H4 (cell line): ENCODE results near the gene NANOS1. TPM values are rescaled to one million over a fixed set of nuclear protein-coding genes. Genes with fewer than 3 reads are reported as not detected.

Source experiments
- DNase-seq: peaks from one replicate; pipeline ENCODE4 v3.0.0-alpha.2; 2015; ENCODE audit warnings: low spot score
- total RNA-seq: library from RNA; depleted of rRNA; stranded (reverse); fragments of >200 nt; shearing (Covaris generic); gene quantifications from 2 replicates; pipeline ENCODE4 v1.2.3, GENCODE V29; 2014; rRNA removed

The NANOS1 gene, protein sequence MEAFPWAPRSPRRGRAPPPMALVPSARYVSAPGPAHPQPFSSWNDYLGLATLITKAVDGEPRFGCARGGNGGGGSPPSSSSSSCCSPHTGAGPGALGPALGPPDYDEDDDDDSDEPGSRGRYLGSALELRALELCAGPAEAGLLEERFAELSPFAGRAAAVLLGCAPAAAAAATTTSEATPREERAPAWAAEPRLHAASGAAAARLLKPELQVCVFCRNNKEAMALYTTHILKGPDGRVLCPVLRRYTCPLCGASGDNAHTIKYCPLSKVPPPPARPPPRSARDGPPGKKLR
- 4.7 and 6.7 TPM in 2 replicates for total RNA-seq

DNA sequence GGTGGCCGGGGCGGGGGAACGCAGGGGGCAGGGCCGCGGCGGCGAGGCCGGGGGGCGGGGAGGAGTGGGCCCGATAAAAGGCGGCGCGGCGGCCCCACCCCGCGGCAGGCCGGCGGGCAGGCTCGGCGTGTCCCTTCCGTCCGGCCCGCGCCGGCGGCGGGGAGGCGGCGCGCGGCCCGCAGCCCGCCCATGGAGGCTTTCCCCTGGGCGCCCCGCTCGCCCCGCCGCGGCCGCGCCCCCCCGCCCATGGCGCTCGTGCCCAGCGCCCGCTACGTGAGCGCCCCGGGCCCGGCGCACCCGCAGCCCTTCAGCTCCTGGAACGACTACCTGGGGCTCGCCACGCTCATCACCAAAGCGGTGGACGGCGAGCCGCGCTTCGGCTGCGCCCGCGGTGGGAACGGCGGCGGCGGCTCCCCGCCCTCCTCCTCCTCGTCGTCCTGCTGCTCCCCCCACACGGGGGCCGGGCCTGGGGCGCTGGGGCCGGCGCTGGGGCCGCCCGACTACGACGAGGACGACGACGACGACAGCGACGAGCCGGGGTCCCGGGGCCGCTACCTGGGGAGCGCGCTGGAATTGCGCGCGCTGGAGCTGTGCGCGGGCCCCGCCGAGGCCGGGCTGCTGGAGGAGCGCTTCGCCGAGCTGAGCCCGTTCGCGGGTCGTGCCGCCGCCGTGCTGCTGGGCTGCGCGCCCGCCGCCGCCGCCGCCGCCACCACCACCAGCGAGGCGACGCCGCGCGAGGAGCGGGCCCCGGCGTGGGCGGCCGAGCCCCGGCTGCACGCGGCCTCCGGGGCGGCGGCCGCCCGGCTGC lies at the start of gene NANOS1:
Gene NANOS1 (plus strand): TSS at position 102 of the 808 bp plus-strand sequence. CDS start 88 bp downstream, at position 190.
- DNase-seq, result no peak

DNA sequence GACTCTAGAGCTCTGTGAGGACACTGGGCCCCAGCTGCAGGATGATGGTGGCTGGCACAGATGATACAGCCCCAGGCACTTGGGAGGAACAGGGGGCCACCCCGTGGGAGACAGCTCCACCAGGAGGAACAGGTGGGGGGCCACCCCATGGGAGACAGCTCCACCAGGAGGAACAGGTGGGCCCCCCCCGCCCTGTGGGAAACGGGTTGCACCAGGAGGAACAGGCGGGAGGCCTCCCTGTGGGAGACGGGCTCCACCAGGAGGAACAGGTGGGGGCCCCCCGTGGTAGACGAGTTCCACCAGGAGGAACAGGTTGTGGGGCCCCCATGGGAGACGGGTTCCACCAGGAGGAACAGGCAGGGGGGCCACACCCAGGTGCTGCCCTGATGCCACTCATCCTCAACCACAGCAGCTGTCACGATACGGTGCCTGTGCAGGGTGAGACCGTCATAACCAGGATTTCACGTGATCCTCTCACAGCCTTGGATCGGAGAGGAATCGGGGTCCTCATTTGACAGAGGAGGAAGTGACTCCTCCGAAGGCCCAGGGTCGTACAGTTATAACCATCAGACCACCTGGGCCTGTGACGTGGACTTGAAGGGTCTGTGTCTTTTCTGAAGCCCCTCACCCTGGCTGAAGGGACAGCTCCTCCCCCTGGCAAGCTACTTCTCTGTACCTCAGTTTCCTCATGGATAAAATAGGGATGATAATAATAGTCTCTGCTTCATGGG lies 49.2 kb upstream of the NANOS1 start:
- DNase-seq, result no peak

DNA sequence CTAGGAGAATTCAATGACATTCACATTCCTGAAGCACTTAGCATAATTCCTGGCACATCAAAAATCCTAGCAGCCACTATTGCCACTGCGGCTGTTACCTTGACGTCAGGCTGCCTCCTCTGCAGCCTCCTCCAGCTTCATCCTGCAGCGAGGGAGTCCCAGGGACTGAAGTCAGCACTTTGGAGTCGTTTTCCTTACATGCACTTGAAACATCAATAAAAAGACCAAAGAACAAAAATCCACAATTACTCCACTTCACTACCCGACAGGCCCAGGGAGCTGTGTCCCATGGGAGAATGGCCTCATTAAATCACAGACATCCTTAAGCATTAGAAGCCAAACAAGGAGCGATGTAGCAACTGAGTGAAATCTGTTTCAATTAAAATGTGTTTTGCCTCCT lies 48.6 kb upstream of the NANOS1 start:
- DNase-seq, result no peak

DNA sequence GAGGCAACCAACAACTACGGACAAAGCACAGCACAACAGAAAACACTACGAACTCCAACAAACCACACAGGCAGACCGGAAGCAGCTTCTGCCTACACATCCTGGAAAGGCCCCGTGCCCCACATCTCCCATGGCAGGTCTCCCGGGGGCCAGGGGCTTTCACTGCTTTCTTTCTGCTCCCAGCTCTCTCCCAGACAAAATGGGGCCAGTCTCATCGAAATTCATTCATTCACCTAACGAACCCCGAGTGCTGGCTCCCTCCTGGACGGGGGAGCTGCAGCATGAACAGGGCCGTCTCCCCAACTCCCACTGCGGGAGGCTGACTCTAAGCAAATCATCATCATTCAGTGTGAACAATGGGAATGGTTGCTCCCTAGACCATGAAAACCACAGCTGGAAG lies 47.6 kb upstream of the NANOS1 start:
- DNase-seq, result no peak

DNA sequence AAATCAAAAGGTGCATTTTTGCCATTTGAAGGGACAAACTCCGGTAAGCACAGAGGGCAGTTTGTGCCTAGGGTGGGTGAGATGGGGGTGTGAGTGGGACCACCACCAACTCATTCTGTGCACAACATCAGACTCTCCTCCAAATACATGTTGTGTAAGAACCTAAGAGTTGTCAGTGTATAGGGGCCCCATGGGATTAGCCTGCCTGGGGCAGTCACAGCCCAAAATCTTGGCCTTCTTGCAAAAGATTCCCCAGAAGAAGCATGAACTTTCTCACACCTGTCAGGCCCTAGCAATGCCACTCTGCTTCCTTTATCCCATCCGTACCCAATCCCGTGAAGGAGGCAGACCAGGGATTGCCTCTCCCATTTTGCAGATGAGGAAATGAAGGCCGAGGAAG lies 47.1 kb upstream of the NANOS1 start:
- DNase-seq, result no peak

DNA sequence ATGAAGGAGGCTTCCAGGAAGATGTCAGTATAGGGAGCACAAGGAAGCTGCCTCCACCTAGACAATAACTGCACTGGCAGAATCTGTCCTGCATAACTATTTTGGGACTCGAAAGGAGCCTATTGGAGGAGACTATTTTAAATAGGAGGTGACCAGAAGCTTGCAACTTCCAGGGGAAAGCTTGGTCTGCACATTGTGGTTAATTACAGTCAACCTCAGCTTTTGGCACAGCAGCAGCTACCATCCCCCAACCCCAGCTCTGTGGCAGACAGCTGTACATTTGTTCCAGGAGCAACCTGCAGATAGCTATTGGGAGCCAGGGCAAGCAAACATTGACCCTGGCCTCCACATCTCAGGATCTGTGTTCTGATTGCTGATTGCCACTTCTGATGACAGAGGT lies 46.3 kb upstream of the NANOS1 start:
- DNase-seq, result peak; percentile 69

DNA sequence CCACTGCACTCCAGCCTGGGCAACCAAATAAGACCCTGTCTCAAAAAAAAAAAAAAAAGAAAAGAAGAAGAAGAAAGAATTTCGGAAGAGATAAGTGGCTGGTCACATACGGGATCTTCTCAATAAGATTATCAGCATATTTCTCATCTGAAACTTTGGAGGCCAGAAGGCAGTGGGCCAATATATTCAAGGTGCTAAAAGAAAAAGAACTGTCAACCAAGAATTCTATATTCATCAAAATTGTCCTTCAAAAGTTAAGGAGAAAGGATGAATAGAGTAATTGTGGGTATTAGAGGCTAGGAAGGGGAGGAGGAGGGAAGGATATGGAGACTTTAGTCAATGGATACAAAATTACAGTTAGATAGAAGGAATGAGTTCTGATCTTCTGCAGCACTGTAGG lies 43.9 kb upstream of the NANOS1 start:
- no peak for DNase-seq

DNA sequence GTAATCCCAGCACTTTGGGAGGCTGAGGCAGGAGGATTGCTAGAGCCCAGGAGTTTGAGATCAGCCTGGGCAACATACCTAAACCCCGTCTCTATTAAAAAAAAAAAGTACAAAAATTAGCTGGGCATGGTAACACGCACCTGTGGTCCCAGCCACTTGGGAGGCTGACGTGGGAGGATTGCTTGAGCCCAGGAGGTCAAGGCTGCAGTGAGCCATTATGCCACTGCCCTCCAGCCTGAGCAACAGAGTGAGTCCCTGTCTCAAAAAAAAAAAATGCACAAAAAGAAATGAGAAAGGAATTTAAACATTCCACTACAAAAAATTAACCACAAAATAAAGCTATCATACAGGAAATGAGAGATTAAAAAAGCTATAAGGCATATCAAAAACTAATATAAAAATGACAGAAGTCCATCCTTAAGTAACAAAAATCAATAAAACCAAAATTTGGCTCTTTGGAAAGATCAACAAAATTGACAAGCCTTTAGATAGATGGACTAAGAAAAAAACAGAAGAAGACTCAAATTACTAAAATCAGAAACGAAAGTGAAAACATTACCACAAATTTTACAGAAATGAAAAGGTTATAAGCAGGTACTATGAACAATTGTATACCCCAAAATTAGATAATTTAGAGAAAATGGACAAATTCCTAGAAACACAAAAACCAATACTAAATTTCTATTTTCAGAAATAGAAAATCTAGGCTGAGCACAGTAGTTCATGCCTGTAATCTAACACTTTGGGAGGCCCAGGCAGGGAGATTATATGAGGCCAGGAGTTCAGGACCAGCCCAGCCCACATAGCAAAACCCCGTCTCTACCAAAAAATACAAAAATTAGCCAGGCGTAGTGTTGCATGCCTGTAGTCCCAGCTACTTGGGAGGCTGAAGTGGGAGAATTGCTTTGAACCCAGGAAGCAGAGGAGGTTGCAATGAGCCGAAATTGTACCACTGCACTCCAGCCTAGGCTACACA lies 42.4 kb upstream of the NANOS1 start:
- no peak for DNase-seq

DNA sequence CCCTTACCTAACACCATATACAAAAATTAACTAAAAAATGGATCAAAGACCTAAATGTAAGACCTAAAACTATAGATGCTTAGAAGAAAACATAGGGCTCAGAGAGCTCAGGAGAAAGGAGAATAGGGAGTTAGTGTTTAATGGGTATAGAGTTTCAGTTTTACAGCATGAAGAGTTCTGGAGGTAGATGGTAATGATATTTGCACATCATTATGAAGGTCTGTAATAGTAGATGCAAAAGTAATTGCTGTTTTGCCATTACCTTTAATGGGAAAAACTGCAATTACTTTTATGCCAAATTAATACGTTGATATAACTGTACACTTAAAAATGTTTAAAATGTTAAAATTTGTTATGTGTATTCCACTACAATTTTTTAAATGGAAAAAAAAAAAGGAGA lies 39.2 kb upstream of the NANOS1 start:
- DNase-seq, result no peak

DNA sequence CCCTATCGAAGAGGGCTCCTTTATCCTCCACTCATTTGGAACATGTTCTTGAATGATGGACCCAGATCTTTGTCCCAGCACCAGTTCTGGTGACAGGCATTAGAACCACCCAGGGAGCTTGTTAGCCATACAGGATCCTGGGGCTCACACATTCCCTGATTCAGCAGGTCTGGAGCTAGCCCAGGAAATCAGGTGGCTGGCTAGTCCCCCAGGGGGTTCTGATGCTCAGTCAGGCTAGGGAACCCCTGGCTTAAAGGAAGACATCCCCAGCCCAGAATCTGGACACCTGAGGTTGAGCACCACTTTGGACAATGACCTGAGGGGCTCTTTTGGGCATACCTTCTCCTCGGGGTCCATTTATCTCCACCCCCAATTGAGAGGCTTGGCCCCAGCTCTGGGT lies 37.0 kb upstream of the NANOS1 start:
- DNase-seq, result no peak

DNA sequence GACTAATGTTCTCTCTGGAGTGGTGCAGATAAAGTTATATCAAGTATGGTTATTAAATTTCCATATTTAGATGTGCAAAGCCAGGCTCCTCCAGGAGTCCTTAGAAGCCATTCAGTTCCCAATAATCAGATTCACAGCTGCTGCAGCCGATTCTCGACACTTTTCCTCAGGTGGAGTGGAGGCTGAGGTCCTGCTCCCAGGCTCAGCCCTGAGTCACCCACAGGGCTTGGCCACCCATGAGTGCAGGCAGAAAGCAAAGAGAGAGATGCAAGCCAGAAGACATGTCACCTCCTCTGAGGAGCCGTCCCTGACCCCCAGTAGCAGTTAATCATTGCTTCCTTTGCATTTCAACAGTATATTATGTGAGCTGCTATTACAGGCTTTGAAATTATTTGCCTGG lies 36.3 kb upstream of the NANOS1 start:
- no peak for DNase-seq

DNA sequence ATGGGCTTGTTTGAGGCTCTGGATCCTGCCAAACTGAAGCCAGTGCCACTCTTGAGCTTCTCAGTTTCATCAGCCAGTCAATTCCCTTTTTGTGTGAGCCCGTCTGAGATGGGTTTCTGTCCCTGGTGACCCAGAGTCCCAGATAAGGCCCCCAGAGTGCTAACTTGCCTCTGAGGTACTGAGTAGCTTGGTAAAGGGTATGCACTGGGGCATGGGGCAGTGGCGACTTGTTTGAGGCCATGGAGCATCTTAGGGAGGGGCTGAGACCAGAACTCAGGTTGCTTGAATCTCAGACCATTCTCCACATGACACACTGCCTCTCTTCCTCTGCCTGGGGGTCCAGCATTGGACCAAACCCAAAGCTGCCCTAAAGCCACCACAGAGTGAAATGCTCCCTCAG lies 35.2 kb upstream of the NANOS1 start:
- no peak for DNase-seq

DNA sequence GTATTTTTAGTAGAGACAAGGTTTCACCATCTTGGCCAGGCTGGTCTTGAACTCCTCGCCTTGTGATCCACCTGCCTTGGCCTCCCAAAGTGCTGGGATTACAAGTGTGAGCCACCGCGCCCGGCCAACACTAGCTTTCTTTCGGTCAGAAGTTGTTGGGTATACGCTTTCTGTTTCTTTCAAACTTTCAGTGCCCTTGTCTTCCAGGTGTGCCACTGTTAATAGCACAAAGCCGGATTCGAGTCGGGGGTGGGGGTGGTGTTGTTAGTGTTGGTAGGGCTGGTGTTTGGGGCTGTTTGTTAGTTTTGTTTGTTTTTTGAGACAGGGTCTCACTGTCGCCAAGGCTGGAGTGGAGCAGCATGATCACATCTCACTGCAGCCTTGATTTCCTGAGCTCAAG lies 33.8 kb upstream of the NANOS1 start:
- no peak for DNase-seq

DNA sequence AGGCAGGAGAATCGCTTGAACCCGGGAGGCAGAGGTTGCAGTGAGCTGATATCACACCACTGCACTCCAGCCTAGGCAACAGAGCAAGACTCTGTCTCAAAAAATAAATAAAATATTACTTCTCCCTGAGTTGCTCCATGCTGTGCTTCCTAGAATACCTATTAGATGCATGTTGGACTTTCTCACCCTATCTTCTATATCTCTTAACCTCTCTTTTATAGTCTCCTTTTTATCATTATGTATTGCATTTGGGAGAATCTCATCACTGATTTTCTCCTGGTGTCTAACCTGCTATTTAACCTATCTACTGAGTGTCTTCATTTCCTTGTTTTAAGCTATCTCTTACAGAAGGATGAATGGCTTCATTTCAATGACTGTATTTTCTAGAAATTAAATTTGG lies 32.1 kb upstream of the NANOS1 start:
- no peak for DNase-seq

DNA sequence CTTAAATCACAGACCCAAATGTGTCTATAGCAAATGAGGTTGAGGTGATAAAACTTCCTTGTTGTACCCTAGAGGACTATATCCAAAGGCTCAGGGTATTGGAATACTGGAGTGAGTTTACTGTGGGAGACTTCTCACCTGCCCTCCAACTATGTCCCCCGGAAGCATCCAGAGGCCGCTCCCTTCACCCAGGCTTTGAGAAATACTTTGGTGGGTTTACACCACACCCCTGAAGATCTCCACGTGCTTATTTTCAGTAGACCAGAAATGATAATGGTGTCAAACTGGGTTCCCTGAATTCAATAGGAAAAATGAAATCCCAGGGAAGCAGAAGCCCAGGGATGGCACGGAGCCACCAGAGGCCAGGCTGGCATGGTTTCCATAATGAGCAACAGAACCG lies 31.3 kb upstream of the NANOS1 start:
- DNase-seq, result no peak

DNA sequence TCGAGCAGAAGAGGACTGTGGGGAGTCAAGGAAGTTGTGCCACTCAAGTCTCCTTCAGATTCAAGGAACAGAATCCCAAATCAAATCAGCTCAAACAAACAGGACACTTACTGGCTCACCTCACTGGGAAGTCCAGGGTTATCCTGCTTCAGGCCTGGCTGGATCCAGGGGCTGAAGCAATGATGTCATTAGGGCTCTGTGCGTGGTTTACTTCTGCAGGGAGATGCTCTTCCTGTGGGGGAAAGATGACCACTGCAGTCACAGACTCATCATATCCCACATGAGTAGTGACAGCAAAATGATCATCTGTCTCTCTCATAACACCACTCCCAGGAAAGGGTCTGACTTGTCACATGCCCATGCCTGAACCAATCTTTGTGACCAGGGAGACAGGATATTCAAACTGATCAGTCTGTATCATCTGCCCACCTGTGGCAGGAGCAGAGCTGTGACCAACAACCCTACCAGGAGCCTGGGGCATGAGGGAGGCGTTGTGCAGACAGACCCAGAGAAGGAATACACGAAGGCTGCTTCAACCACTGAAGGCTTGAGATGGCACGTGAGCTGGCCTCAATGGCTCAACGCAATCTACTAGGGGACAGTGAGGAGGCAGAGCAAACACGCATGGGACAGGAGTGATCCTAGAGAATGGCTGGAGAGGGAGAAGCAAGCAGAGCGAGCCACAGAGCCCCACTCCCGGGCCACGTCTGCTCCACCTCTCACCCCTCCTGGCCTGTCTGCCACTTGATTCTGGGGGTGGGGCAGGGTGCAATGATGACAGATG lies 27.6 kb upstream of the NANOS1 start:
- DNase-seq, result no peak

DNA sequence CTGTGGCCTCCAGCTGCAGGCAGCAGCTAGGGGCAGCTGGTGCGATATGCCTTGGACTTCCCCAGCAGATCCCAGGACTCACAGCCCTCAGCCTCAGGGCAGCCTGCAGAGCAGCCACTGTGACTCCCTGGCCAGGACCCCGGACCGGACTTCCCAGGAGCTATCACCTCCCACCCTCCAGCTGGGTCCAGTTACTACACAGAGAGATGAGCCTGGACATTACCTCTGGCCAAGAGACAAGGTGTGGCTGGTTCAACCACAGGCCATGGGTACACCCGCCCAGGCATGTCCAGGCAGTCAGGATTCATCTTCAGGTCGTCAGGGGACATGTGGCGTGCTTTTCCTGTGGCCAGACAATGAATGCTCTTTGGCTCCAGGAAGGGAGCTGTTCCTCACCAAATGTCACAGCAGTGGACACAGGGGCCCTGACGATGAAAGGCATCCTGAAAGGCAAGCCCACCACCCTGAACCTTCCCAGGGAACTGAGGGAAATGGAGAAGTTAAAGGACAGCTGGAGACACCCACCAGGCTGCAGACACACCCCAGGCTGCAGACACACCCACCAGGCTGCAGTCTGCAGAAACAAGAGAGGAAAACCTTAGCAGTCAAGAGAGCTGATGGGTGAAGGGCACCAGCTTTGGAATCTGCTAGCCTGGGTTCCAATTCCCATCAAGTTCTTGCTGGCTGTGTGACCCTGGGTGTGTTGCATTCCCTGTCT lies 25.8 kb upstream of the NANOS1 start:
- no peak for DNase-seq

DNA sequence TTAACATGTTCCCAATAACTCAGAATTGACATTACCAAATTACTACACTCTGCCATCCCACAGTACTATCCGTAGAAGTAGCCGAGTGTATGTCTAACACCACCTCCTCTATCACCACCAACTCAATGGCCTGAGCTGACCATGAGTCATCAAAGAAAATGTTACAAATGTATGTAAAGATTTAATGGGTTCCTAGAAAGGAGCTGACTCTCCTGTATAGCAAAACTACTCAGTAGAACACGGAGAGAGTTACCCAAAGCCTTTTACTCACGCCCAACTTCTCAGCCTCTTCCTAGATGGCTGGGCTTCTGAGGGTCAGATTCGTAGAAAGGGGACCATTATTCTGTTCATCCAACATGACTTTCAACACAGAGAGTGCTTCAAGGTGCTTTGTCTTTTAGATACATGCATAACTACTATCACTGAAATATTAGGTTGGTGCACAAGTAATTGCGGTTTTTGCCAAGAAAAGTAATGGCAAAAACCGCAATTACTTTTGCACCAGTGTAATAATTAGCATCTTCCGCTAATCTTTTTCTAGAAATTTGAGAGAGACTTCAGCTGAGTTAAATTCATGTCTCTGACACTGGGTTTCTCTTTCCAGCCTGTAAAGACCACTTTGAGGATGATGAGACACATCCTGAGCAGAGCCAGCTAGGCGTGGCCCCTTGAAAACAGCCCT lies 24.0 kb upstream of the NANOS1 start:
- DNase-seq, result no peak

DNA sequence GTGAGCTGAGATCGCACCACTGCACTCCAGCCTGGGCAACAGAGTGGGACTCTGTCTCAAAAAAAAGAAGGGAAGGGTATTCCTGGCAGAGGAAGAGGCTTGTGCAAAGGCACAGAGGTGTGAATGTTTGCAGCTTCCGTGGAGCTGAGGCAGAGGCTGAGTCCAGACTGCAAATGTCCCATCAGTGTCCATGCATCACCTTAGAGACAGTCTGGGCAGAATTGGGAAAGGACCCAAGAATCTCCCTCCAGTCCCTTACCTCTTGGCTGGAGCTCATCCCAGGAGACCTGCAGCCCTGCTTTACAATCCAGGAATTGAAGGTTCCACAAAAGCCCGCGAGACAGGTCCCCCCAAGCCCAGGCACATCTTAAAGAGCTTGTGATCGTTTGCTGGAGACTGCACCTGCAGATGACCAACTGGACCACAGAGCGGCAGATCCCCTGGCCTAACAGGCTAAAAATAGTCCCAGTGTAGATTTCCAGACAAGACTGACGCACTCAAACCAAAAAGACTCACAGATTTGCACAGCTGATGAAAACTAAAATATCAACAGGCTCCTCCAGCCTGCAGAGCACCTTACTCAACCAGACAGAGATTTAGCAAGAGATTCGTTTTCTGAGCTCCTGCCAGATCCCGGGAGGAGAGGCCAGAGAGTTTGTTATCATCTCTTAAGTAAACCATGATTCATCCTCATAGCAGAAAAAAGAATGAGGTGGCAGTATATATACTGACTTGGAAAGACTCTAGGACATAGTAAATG lies 22.9 kb upstream of the NANOS1 start:
- DNase-seq, result peak; percentile 88
